Naive thymus-derived CD8-positive, alpha-beta T cell (primary cell): ENCODE data around the gene CACNA2D3. TPM values are rescaled to one million over a fixed set of nuclear protein-coding genes. Genes with fewer than 3 reads are reported as not detected.

Experiments used
- ATAC-seq, 2 donors: fragments of 150-1000 bp; cut with Tn5 transposase in 1 of 2; sonication (Bioruptor Pico), chemical (Tn5 transposase) in 1 of 2; 1 replicate in 1 of 2; 2 replicates in 1 of 2; pipeline ENCODE4 v1.10.0; 2021; ENCODE audit warnings: mild to moderate bottlenecking in 2 of 2, moderate library complexity in 2 of 2
- POLR2A ChIA-PET: fragments of 350-600 bp; sonication (Branson Sonifier 250); formaldehyde crosslinking; loops from one replicate; lab custom pipeline; 2021; ENCODE audit warnings: antibody characterized with exemption; lab: Charles Lee
- DNase-seq, 10 donors: peaks; one replicate each; pipeline versions ENCODE4 v3.0.0 to v3.0.0-alpha.2; 2020 to 2022
- H3K27ac Mint-ChIP-seq, 10 donors: one replicate each; pipeline ENCODE4 v1.8.0; 2020 to 2022; ENCODE audit warnings: mild to moderate bottlenecking in 10 of 10, mixed read lengths in 10 of 10, moderate library complexity in 4 of 10, inconsistent platforms in 1 of 10
- H3K27me3 Mint-ChIP-seq, 5 donors: one replicate each; pipeline ENCODE4 v1.8.0; 2021 to 2022; ENCODE audit warnings: mixed read lengths in 5 of 5
- H3K36me3 Mint-ChIP-seq, 3 donors: one replicate each; pipeline ENCODE4 v1.8.0; 2020 to 2022; ENCODE audit warnings: mixed read lengths in 3 of 3, mild to moderate bottlenecking in 2 of 3, inconsistent platforms in 1 of 3
- H3K4me1 Mint-ChIP-seq, 4 donors: one replicate each; pipeline ENCODE4 v1.8.0; 2021 to 2022; ENCODE audit warnings: mixed read lengths in 4 of 4
- H3K4me3 Mint-ChIP-seq, 10 donors: one replicate each; pipeline ENCODE4 v1.8.0; 2020 to 2022; ENCODE audit warnings: mild to moderate bottlenecking in 10 of 10, mixed read lengths in 10 of 10, moderate library complexity in 6 of 10, inconsistent platforms in 1 of 10
- H3K9me3 Mint-ChIP-seq, 9 donors: one replicate each; pipeline ENCODE4 v1.8.0; 2020 to 2022; ENCODE audit warnings: mixed read lengths in 9 of 9, mild to moderate bottlenecking in 3 of 9, inconsistent platforms in 1 of 9, moderate library complexity in 1 of 9
- polyA plus RNA-seq, 3 donors: library from polyadenylated mRNA; unstranded; fragments of 300-500 nt; fragmentation: Illumina TruSeq; gene quantifications; one replicate each; pipeline ENCODE4 v1.2.3, GENCODE V29; 2021
- total RNA-seq, 8 experiments: library from RNA in 2 of 8; stranded (reverse) in 2 of 8; gene quantifications; one replicate each; pipeline ENCODE4 v1.2.3 and lab custom pipeline; 2021 to 2026

Gene CACNA2D3
- total and polyA plus RNA-seq, 5 experiments from 2014 or later, result not detected

- H3K27me3 Mint-ChIP-seq, result peaks cover 0 to 3% (median 0%) of the 10 kb centered on the region in 5 donors
- H3K27ac Mint-ChIP-seq, result no peak overlapping the region
- POLR2A ChIA-PET, result no interaction called here
- DNase-seq (no peak), ATAC-seq (no peak)
- no peaks in the 10 kb centered on the region for H3K36me3 Mint-ChIP-seq
- no peak overlapping the region for H3K4me3 Mint-ChIP-seq
- no peaks in the 10 kb centered on the region for H3K4me1 Mint-ChIP-seq
- peaks cover 0 to 5% (median 0%) of the 10 kb centered on the region in 9 donors for H3K9me3 Mint-ChIP-seq
These were observed 895.5 kb downstream of the CACNA2D3 start for GRCh38 chr3:55017876-55018275.

GRCh38 chr3:55030938-55031337, 908.6 kb downstream of the CACNA2D3 start:
- H3K36me3 Mint-ChIP-seq, result no peaks in the 10 kb centered on the region
- DNase-seq (no peak), ATAC-seq (no peak)
- H3K27me3 Mint-ChIP-seq, result peaks cover 0 to 4% (median 0%) of the 10 kb centered on the region in 5 donors
- no peaks in the 10 kb centered on the region for H3K4me1 Mint-ChIP-seq
- H3K27ac Mint-ChIP-seq, result no peak overlapping the region
- peaks cover 0 to 16% (median 5%) of the 10 kb centered on the region in 9 donors for H3K9me3 Mint-ChIP-seq
- no peak overlapping the region for H3K4me3 Mint-ChIP-seq
- POLR2A ChIA-PET, result no interaction called here

DNA sequence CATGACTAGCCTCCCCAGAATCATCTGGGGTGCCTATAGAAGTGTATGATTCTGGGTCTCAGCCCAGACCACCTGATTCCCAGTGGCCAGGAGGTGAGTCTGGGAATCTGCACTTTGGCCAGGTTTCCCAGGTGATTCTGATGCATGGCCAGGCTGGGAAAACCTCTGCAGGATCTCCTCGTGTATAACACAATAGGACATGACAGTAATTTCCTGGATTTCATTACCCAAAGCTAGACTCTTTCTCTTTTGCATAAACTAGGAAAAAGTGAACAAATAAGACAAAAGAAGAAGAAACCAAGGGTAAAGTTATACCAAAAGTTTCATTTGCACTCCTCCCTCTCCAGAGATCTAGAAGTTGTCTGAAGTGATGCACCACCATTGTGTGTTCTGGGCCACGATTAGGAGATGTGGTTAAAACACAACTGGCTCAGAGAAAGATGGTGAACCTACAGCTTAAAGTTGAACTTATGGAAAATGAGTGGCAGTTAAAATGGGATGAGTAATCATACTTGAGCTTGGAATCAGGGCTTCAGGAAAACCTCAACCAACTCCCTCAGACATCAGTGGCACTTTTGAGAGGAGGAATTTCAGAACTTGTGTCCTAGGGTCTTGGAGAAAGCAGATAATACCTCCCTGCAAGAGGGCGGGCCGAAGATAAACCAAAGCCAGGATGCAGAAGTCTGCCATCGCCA, 914.7 kb downstream of the CACNA2D3 start:
- DNase-seq, result no peak
- no peaks in the 10 kb centered on the region for H3K4me1 Mint-ChIP-seq
- peaks cover 0 to 9% (median 2%) of the 10 kb centered on the region in 9 donors for H3K9me3 Mint-ChIP-seq
- POLR2A ChIA-PET, result no interaction called here
- no peak overlapping the region for H3K4me3 Mint-ChIP-seq
- no peak for ATAC-seq
- no peak overlapping the region for H3K27ac Mint-ChIP-seq
- no peaks in the 10 kb centered on the region for H3K36me3 Mint-ChIP-seq
- peaks cover 0 to 3% (median 0%) of the 10 kb centered on the region in 5 donors for H3K27me3 Mint-ChIP-seq

- H3K27ac Mint-ChIP-seq, result no peak overlapping the region
These were observed 920.2 kb downstream of the CACNA2D3 start for GRCh38 chr3:55042591-55042990.

GRCh38 chr3:55044486-55044885, 922.1 kb downstream of the CACNA2D3 start:
- ATAC-seq (no peak), DNase-seq (no peak)
- Mint-ChIP-seq H3K4me1 (no peaks in the 10 kb centered on the region), H3K36me3 (no peaks in the 10 kb centered on the region), H3K27ac (no peak overlapping the region), H3K9me3 (no peaks in the 10 kb centered on the region), H3K4me3 (no peak overlapping the region), H3K27me3 (no peaks in the 10 kb centered on the region)
- POLR2A ChIA-PET, result no interaction called here

More at GRCh38 chr3:55042591-55042990, 920.2 kb downstream of the CACNA2D3 start:
- Mint-ChIP-seq H3K4me1 (no peaks in the 10 kb centered on the region), H3K4me3 (no peak overlapping the region), H3K27me3 (no peaks in the 10 kb centered on the region), H3K36me3 (no peaks in the 10 kb centered on the region), H3K9me3 (peaks cover 0 to 1% (median 0%) of the 10 kb centered on the region in 9 donors)
- DNase-seq (no peak), ATAC-seq (no peak)
- POLR2A ChIA-PET, result no interaction called here

- H3K4me1 Mint-ChIP-seq, result no peaks in the 10 kb centered on the region
- no peak for ATAC-seq
- no peak overlapping the region for H3K4me3 Mint-ChIP-seq
- H3K27ac Mint-ChIP-seq, result no peak overlapping the region
- H3K36me3 Mint-ChIP-seq, result peaks cover 0 to 17% (median 0%) of the 10 kb centered on the region in 3 donors
- DNase-seq, result no peak
- POLR2A ChIA-PET, result no interaction called here
- H3K9me3 Mint-ChIP-seq, result peaks cover 2 to 23% (median 13%) of the 10 kb centered on the region in 9 donors
- peaks cover 0 to 7% (median 0%) of the 10 kb centered on the region in 5 donors for H3K27me3 Mint-ChIP-seq
These were observed 936.8 kb downstream of the CACNA2D3 start for GRCh38 chr3:55059027-55059629.

DNA sequence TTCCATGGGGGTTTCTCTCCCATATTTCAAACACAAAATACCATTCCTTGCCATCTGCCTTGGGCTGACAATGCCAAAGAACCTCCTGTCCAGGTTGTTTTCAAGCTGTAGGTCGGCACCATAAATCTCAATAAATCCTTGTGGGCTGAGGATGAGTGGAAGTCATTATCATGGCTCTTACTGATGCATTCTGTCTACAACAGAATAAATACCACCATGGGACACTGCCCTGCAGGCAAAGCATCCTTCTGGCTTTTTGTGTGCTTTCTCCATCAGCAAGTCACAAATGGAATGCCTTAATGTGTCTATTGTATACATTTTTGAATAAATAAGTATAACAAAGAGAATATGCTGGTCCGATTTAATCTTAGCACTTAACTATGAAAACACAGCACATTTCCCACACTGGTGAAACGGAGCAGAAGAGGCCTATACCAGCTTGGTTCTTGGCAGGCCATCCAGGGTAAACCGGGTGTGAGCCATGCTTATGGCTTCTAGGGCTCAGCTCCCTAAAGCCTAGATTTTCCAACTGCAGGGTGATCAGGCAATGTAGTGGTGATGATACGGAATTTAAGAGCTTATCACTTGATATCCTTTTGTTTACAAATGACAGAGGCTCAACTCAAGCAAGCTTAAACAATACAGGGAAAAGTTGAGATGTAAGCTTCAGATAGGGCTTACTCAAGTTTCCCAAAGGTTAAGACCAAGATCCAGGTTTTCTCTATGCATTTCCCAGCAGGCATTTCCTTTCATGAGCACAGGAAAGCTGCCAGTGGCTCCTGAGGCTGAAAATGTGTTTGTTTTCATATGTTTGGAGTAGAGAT, 938.8 kb downstream of the CACNA2D3 start:
- Mint-ChIP-seq H3K36me3 (peaks cover 0 to 10% (median 0%) of the 10 kb centered on the region in 3 donors), H3K27me3 (peaks cover 0 to 7% (median 0%) of the 10 kb centered on the region in 5 donors), H3K4me3 (no peak overlapping the region), H3K27ac (no peak overlapping the region), H3K9me3 (peaks cover 0 to 10% (median 4%) of the 10 kb centered on the region in 9 donors), H3K4me1 (no peaks in the 10 kb centered on the region)
- POLR2A ChIA-PET, result no interaction called here
- ATAC-seq, result no peak
- DNase-seq, result no peak

GRCh38 chr3:55061720-55062034, 939.3 kb downstream of the CACNA2D3 start:
- Mint-ChIP-seq H3K27ac (no peak overlapping the region), H3K36me3 (peaks cover 0 to 5% (median 0%) of the 10 kb centered on the region in 3 donors), H3K9me3 (peaks cover 0 to 10% (median 4%) of the 10 kb centered on the region in 9 donors), H3K4me1 (no peaks in the 10 kb centered on the region), H3K27me3 (peaks cover 0 to 10% (median 0%) of the 10 kb centered on the region in 5 donors), H3K4me3 (no peak overlapping the region)
- ATAC-seq, result no peak
- DNase-seq, result no peak
- POLR2A ChIA-PET, result no interaction called here

- peaks cover 0 to 10% (median 0%) of the 10 kb centered on the region in 9 donors for H3K9me3 Mint-ChIP-seq
These were observed 941.8 kb downstream of the CACNA2D3 start for GRCh38 chr3:55064164-55064563.

DNA sequence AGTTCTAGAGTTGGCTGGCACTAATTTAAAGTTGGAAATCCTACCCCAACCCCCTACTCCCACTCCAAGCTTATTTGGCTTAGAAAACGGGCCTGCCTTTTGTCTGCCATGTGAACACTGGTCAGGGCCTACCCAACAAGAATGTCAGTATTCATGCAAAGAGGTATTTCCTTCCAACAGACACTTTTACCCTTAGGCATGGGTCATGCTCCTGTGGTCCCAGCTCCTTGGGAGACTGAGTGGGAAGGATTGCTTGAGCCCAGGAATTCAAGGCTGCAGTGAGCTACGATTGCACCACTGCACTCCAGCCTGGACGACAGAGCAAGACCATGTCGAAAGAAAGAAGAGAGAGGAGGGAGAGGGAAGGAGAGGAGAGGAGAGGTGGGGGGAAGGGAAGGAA, 943.0 kb downstream of the CACNA2D3 start:
- DNase-seq (no peak), ATAC-seq (no peak)
- POLR2A ChIA-PET, result no interaction called here
- H3K27ac Mint-ChIP-seq, result no peak overlapping the region
- H3K27me3 Mint-ChIP-seq, result peaks cover 0 to 12% (median 0%) of the 10 kb centered on the region in 5 donors
- no peak overlapping the region for H3K4me3 Mint-ChIP-seq
- no peaks in the 10 kb centered on the region for H3K36me3 Mint-ChIP-seq
- peaks cover 0 to 10% (median 0%) of the 10 kb centered on the region in 9 donors for H3K9me3 Mint-ChIP-seq
- H3K4me1 Mint-ChIP-seq, result peaks cover 0 to 2% (median 0%) of the 10 kb centered on the region in 4 donors

More at GRCh38 chr3:55064164-55064563, 941.8 kb downstream of the CACNA2D3 start:
- H3K27me3 Mint-ChIP-seq, result peaks cover 0 to 11% (median 0%) of the 10 kb centered on the region in 5 donors
- peaks cover 0 to 2% (median 0%) of the 10 kb centered on the region in 4 donors for H3K4me1 Mint-ChIP-seq
- H3K4me3 Mint-ChIP-seq, result no peak overlapping the region
- no peaks in the 10 kb centered on the region for H3K36me3 Mint-ChIP-seq
- no peak overlapping the region for H3K27ac Mint-ChIP-seq
- DNase-seq (no peak), ATAC-seq (no peak)
- POLR2A ChIA-PET, result no interaction called here

GRCh38 chr3:55066551-55067047, 944.2 kb downstream of the CACNA2D3 start:
- peaks cover 0 to 10% (median under 1%) of the 10 kb centered on the region in 9 donors for H3K9me3 Mint-ChIP-seq
- ATAC-seq, result no peak
- no peaks in the 10 kb centered on the region for H3K36me3 Mint-ChIP-seq
- peaks cover 0 to 12% (median 0%) of the 10 kb centered on the region in 5 donors for H3K27me3 Mint-ChIP-seq
- H3K4me1 Mint-ChIP-seq, result peaks cover 0 to 2% (median 0%) of the 10 kb centered on the region in 4 donors
- DNase-seq, result no peak
- H3K27ac Mint-ChIP-seq, result no peak overlapping the region
- POLR2A ChIA-PET, result no interaction called here
- no peak overlapping the region for H3K4me3 Mint-ChIP-seq

GRCh38 chr3:55069950-55070349, 947.6 kb downstream of the CACNA2D3 start:
- Mint-ChIP-seq H3K27me3 (peaks cover 0 to 9% (median 0%) of the 10 kb centered on the region in 5 donors), H3K4me1 (peaks cover 0 to 2% (median 0%) of the 10 kb centered on the region in 4 donors), H3K27ac (no peak overlapping the region), H3K4me3 (no peak overlapping the region), H3K36me3 (no peaks in the 10 kb centered on the region), H3K9me3 (peaks cover 0 to 8% (median 2%) of the 10 kb centered on the region in 9 donors)
- POLR2A ChIA-PET, result no interaction called here
- ATAC-seq (no peak), DNase-seq (no peak)
